B cell (primary cell): ENCODE data around the gene DLGAP5.

ENCODE experiments used
- CTCF ChIP-seq: fragments of 200-600 bp; IDR thresholded peaks from one replicate; pipeline ENCODE4 v1.8.0; 2022; ENCODE audit warnings: antibody characterized with exemption, mild to moderate bottlenecking
- EZH2 ChIP-seq: IDR thresholded peaks from 2 replicates; pipeline ENCODE4 v1.6.1; 2012; ENCODE audit warnings: borderline replicate concordance, low read depth, mild to moderate bottlenecking, moderate library complexity, low read length; ENCODE audit not compliant: insufficient read depth, poor library complexity, severe bottlenecking

GRCh38 chr14:55180434-55180833, 11.0 kb downstream of the DLGAP5 start:
- no peak for TF ChIP-seq CTCF
- TF ChIP-seq EZH2: no peak
